Parathyroid adenoma (tissue), 2 donors: Measurements from ENCODE around the gene PDE9A.

Source experiments
- H2AFZ ChIP-seq: fragments of 300-600 bp; sonication (generic); one replicate; pipeline ENCODE4 v1.7.0; 2017; ENCODE audit warnings: antibody characterized with exemption, mild to moderate bottlenecking
- H3K27ac ChIP-seq: fragments of 300-600 bp; sonication (generic); one replicate; pipeline ENCODE4 v1.7.0; 2017
- H3K27me3 ChIP-seq: fragments of 300-600 bp; sonication (generic); one replicate; pipeline ENCODE4 v1.7.0; 2017; ENCODE audit warnings: low read length; ENCODE audit not compliant: control insufficient read depth, insufficient read depth
- H3K36me3 ChIP-seq: fragments of 300-600 bp; sonication (generic); one replicate; pipeline ENCODE4 v1.7.0; 2017; ENCODE audit warnings: low read length; ENCODE audit not compliant: control insufficient read depth, insufficient read depth
- H3K4me1 ChIP-seq: fragments of 300-600 bp; sonication (generic); one replicate; pipeline ENCODE4 v1.7.0; 2017; ENCODE audit warnings: control low read depth
- H3K4me2 ChIP-seq: fragments of 300-600 bp; sonication (generic); one replicate; pipeline ENCODE4 v1.7.0; 2017; ENCODE audit warnings: low read length
- H3K4me3 ChIP-seq: fragments of 300-600 bp; sonication (generic); one replicate; pipeline ENCODE4 v1.7.0; 2017; ENCODE audit warnings: low read depth, low read length
- H3K79me2 ChIP-seq: fragments of 300-600 bp; sonication (generic); one replicate; pipeline ENCODE4 v1.7.0; 2017; ENCODE audit warnings: control low read depth
- H3K9ac ChIP-seq: fragments of 300-600 bp; sonication (generic); one replicate; pipeline ENCODE4 v1.7.0; 2017; ENCODE audit warnings: mild to moderate bottlenecking
- H3K9me3 ChIP-seq: fragments of 300-600 bp; sonication (generic); one replicate; pipeline ENCODE4 v1.7.0; 2017; ENCODE audit warnings: low read length; ENCODE audit not compliant: control insufficient read depth
- TF ChIP-seq, protein P1 (sequence below): fragments of 300-600 bp; sonication (generic); IDR thresholded peaks from one replicate; pipeline ENCODE4 v1.7.0; 2017; ENCODE audit warnings: antibody characterized with exemption, mild to moderate bottlenecking
- donor health status: primary hyperparathyroidism.

The PDE9A gene

DNA sequence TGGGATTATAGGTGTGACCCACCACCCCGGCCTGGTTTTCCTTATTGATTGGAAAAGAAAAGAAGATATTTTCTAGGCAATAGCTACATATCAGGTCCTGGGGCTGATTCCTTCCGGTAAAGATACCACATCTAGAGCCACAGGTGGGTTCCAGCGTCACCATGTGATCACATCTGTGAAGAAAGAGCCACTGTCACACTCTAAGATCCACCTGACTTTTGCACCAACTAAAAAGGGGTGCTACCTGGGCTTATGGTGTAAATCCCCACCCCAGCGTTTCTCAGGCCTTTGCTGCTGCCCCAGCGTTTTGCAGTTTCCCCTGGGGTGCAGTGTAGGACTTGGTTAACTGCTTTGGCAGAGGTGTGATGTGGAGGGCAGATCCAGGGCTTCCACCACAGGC, 22.3 kb upstream of the PDE9A start:
- Histone ChIP-seq H3K4me1 (no peaks in the 10 kb centered on the region), H3K9ac (no peak overlapping the region), H3K27ac (no peak overlapping the region), H3K4me2 (no peak overlapping the region), H2AFZ (no peak overlapping the region), H3K79me2 (no peaks in the 10 kb centered on the region), H3K4me3 (no peak overlapping the region), H3K27me3 (no peaks in the 10 kb centered on the region), H3K36me3 (no peaks in the 10 kb centered on the region), H3K9me3 (no peaks in the 10 kb centered on the region)
- TF ChIP-seq, protein P1, sequence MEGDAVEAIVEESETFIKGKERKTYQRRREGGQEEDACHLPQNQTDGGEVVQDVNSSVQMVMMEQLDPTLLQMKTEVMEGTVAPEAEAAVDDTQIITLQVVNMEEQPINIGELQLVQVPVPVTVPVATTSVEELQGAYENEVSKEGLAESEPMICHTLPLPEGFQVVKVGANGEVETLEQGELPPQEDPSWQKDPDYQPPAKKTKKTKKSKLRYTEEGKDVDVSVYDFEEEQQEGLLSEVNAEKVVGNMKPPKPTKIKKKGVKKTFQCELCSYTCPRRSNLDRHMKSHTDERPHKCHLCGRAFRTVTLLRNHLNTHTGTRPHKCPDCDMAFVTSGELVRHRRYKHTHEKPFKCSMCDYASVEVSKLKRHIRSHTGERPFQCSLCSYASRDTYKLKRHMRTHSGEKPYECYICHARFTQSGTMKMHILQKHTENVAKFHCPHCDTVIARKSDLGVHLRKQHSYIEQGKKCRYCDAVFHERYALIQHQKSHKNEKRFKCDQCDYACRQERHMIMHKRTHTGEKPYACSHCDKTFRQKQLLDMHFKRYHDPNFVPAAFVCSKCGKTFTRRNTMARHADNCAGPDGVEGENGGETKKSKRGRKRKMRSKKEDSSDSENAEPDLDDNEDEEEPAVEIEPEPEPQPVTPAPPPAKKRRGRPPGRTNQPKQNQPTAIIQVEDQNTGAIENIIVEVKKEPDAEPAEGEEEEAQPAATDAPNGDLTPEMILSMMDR = no peak

DNA sequence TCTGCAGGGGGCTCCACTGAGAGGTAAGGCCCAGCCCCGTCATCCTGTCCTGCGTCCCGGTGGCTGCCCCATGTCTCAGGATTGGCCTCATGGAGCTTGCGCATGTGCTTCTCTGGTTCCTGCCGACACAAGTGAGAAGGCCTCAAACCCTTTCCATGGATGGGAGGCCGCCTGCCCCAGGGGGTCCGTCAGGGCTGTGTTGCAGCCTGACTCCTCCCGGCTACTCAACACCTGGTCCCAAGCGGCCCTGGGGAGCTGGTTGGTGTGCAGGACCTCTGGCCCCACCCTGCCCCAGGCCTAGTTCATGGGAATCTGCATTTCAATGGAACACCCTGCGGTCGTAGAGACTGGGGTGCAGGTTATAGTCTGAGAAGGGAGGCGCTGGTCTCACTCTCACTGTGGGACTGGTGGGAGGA, 21.1 kb upstream of the PDE9A start:
- H3K36me3 ChIP-seq = no peaks in the 10 kb centered on the region
- H3K27me3 ChIP-seq = no peaks in the 10 kb centered on the region
- H3K79me2 ChIP-seq = no peaks in the 10 kb centered on the region
- H3K9me3 ChIP-seq = no peaks in the 10 kb centered on the region
- no peak overlapping the region for H3K27ac ChIP-seq
- H3K4me1 ChIP-seq = no peaks in the 10 kb centered on the region
- TF ChIP-seq, protein P1 = no peak
- H3K4me2 ChIP-seq = no peak overlapping the region
- no peak overlapping the region for H3K4me3 ChIP-seq
- no peak overlapping the region for H2AFZ ChIP-seq
- H3K9ac ChIP-seq = no peak overlapping the region

DNA sequence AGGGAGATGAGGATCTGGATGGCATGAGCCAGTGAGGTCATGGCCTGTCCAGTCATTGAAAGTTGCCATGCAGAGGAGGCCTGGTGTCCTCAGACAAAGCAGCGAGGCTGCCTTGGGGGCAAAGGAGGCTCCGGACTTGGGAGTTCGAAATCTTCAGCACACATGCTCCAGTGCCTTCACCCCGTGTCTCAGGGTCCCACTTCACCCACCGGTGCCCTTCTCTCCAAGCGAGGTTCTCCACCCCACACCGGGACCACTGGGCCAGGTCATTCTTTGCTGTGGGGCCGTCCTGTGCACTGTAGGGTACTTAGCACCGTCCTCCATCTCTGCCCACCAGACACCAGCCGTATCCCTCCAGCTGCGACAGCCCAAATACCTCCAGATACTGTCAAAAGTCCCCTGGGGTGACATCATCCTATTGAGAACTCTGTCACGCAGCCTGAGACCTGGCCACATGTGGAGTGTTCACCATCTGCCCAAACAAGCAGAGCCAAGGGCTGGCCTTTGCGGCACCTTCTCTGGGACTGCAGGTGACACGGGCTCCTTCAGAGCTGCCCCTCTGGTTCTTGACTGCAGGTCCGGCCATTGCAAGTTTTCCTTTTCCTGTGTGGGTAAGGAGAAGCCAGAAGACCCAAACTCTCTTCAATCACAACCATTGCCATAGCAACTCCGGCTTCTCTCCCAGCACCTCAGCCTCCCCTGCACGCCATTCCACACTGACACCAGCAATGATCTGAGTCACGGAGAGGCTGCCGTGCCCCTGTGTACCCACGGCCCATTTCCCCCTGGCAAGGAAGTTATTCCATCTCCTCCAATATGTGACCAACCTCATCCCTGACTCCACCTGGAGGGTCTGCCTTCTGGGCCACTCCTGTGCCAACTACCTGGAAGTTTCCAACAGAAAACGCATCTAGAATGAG, 20.4 kb upstream of the PDE9A start:
- H3K79me2 ChIP-seq = no peaks in the 10 kb centered on the region
- no peak overlapping the region for H3K27ac ChIP-seq
- no peaks in the 10 kb centered on the region for H3K36me3 ChIP-seq
- H3K4me1 ChIP-seq = no peaks in the 10 kb centered on the region
- no peak overlapping the region for H3K9ac ChIP-seq
- no peak overlapping the region for H3K4me2 ChIP-seq
- no peaks in the 10 kb centered on the region for H3K9me3 ChIP-seq
- no peak overlapping the region for H3K4me3 ChIP-seq
- H3K27me3 ChIP-seq = no peaks in the 10 kb centered on the region
- H2AFZ ChIP-seq = no peak overlapping the region
- TF ChIP-seq, protein P1 = no peak

DNA sequence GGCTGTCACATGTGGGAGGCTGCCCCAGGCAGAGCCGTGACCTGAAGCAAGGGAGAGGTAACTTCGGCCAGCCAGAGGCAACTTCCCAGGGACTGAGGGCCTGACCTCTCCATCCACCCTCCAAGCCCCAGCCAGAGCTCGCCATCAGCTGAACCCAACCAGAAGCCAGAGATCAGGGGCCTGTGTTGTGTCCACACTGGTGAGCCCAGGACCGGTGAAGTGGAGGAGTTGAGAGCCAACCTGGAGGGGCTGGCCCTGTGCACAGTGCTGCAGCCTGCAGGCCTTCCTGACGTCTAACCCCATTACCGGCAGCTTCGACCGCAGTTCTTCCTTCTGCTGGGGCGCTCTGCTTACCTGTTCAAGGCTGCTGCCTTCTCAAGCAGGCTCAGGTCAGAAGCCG, 19.6 kb upstream of the PDE9A start:
- Histone ChIP-seq H3K4me3 (no peak overlapping the region), H3K4me2 (no peak overlapping the region), H3K4me1 (no peaks in the 10 kb centered on the region), H3K36me3 (no peaks in the 10 kb centered on the region), H3K27ac (no peak overlapping the region), H3K9me3 (no peaks in the 10 kb centered on the region), H3K27me3 (no peaks in the 10 kb centered on the region), H3K79me2 (no peaks in the 10 kb centered on the region), H3K9ac (no peak overlapping the region), H2AFZ (no peak overlapping the region)
- TF ChIP-seq, protein P1 = no peak
